GM21576 (cell line): ENCODE results near the gene STAT5A.
"Not testable (repeated sequence)": the region's sequence is repeated elsewhere in the genome, so short reads cannot be mapped to it uniquely, and the experiment has no call there.

Experiments
- ATAC-seq: cut with Tn5 transposase; IDR thresholded peaks from one replicate; pipeline ENCODE4 v1.9.1; 2021; ENCODE audit warnings: mild to moderate bottlenecking, moderate library complexity; ENCODE audit not compliant: unreplicated experiment

STAT5A gene

GRCh38 chr17:42283241-42284023 is 4.9 kb upstream of the STAT5A start:
- ATAC-seq, result no peak

GRCh38 chr17:42284024-42284369 is 4.3 kb upstream of the STAT5A start:
- ATAC-seq, result no peak

GRCh38 chr17:42284566-42284965 is 3.7 kb upstream of the STAT5A start:
- no peak for ATAC-seq

- no peak for ATAC-seq
These were observed 2.8 kb upstream of the STAT5A start for GRCh38 chr17:42285346-42286050.

- ATAC-seq, result no peak
These were observed 1.7 kb upstream of the STAT5A start for GRCh38 chr17:42286411-42287221.

GRCh38 chr17:42287305-42287976 is 857 bp upstream of the STAT5A start:
- ATAC-seq, result no peak

- no peak for ATAC-seq
These were observed 709 bp downstream of the STAT5A start for GRCh38 chr17:42288803-42289610.

- no peak for ATAC-seq
These were observed 1.4 kb downstream of the STAT5A start for GRCh38 chr17:42289611-42290181.

GRCh38 chr17:42290577-42290976 is 2.3 kb downstream of the STAT5A start:
- no peak for ATAC-seq

GRCh38 chr17:42291129-42291528 is 2.8 kb downstream of the STAT5A start:
- ATAC-seq, result no peak

- ATAC-seq, result no peak
These were observed 6.4 kb downstream of the STAT5A start for GRCh38 chr17:42294469-42295398.

- ATAC-seq, result no peak
These were observed 7.7 kb downstream of the STAT5A start for GRCh38 chr17:42296012-42296411.

GRCh38 chr17:42297775-42298174 is 9.5 kb downstream of the STAT5A start:
- ATAC-seq, result not testable (repeated sequence)

GRCh38 chr17:42299361-42299760 is 11.1 kb downstream of the STAT5A start:
- not testable (repeated sequence) for ATAC-seq

- ATAC-seq, result not testable (repeated sequence)
These were observed 11.6 kb downstream of the STAT5A start for GRCh38 chr17:42299913-42300312.

GRCh38 chr17:42301022-42301421 is 12.7 kb downstream of the STAT5A start:
- no peak for ATAC-seq

- no peak for ATAC-seq
These were observed 15.4 kb downstream of the STAT5A start for GRCh38 chr17:42303694-42304093.

GRCh38 chr17:42304187-42305030 is 16.1 kb downstream of the STAT5A start:
- no peak for ATAC-seq
